CD4-positive, alpha-beta T cell treated with Interleukin-17A for 4 hours (primary cell): Measurements from ENCODE around the gene RASSF8.

Experiments
- DNase-seq: peaks from one replicate; pipeline ENCODE4 v3.0.0-alpha.2; 2020; ENCODE audit warnings: mixed read lengths

Gene RASSF8

GRCh38 chr12:26113181-26113654 is 154.7 kb downstream of the RASSF8 start:
- no peak for DNase-seq

- peak; percentile 83 for DNase-seq
Observed at GRCh38 chr12:26113853-26114719, 155.6 kb downstream of the RASSF8 start.

- DNase-seq = no peak
Observed at GRCh38 chr12:26114720-26115401, 156.4 kb downstream of the RASSF8 start.

GRCh38 chr12:26116829-26117715 is 158.6 kb downstream of the RASSF8 start:
- DNase-seq = no peak

GRCh38 chr12:26118308-26118707 is 159.8 kb downstream of the RASSF8 start:
- DNase-seq = no peak

- no peak for DNase-seq
Observed at GRCh38 chr12:26119391-26119989, 161.0 kb downstream of the RASSF8 start.

- DNase-seq = no peak
Observed at GRCh38 chr12:26120561-26121274, 162.2 kb downstream of the RASSF8 start.

GRCh38 chr12:26121323-26122060 is 163.0 kb downstream of the RASSF8 start:
- no peak for DNase-seq

- DNase-seq = peak; percentile 39
Observed at GRCh38 chr12:26122061-26122680, 163.7 kb downstream of the RASSF8 start.

GRCh38 chr12:26122681-26123481 is 164.4 kb downstream of the RASSF8 start:
- peak; percentile 28 for DNase-seq

- no peak for DNase-seq
Observed at GRCh38 chr12:26123482-26123980, 165.0 kb downstream of the RASSF8 start.

- peak; percentile 12 for DNase-seq
Observed at GRCh38 chr12:26124446-26125399, 166.2 kb downstream of the RASSF8 start, which contains the start of gene BHLHE41. TSS of gene BHLHE41 (minus strand) at chr12:26125037. CDS start at chr12:26124779, 258 bp downstream.

GRCh38 chr12:26125400-26126339 is 167.2 kb downstream of the RASSF8 start:
- peak; percentile 24 for DNase-seq

GRCh38 chr12:26126340-26127284 is 168.1 kb downstream of the RASSF8 start:
- DNase-seq = peak; percentile 27

GRCh38 chr12:26127404-26127803 is 168.9 kb downstream of the RASSF8 start:
- DNase-seq = no peak

- no peak for DNase-seq
Observed at GRCh38 chr12:26128168-26128567, 169.7 kb downstream of the RASSF8 start.
